ENCODE measurements around the gene SKP1. TPM values are rescaled to one million over a fixed set of nuclear protein-coding genes. Genes with fewer than 3 reads are reported as not detected.
A peak's percentile ranks its signal among the peaks of the same experiment; 100 is the strongest.

SKP1 gene
- total RNA-seq, 1 donor from 2014 or later, result 219 TPM

GRCh38 chr5:134143944-134144941 is 32.5 kb downstream of the SKP1 start:
- no peak for DNase-seq (ENCODE audit: extremely low read depth, low read depth, low spot score)

- DNase-seq (ENCODE audit: extremely low read depth, low read depth, low spot score), result no peak
Observed at GRCh38 chr5:134143431-134143830, 33.3 kb downstream of the SKP1 start.

DNA sequence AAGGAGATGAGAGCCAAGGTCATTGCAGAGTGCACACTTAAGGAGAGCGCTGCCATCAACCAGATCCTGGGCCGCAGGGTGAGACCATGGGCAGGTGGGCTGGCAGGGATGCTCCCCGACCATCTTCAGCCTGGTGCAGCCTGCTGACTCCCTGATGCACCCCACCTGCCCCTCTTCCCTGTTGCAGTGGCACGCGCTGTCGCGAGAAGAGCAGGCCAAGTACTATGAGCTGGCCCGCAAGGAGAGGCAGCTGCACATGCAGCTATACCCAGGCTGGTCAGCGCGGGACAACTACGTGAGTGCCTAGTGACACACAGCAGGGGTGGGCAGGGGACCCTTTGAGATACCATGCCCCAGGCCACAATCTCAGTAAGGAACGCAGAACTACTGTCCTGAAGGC is 33.9 kb downstream of the SKP1 start:
- no peak for DNase-seq (ENCODE audit: extremely low read depth, low read depth, low spot score)

DNA sequence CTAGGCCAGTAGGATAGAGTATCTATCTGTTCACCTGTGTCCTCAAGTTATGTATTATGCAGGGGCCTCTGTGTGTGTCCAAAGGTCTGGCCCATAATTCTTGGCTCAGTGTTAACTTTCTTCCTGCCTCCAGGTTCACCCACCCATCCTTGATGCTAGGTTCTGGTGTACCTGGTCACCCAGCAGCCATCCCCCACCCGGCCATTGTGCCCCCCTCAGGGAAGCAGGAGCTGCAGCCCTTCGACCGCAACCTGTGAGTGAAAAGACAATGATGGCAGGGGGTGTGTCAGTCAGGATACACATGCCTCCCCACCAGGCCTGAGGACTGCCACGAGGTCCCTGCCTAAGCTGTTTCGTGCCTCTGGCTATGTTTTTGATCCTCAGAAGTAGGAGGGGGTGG is 34.7 kb downstream of the SKP1 start:
- no peak for DNase-seq (ENCODE audit: extremely low read depth, low read depth, low spot score)

- DNase-seq (ENCODE audit: extremely low read depth, low read depth, low spot score), result no peak
Observed at GRCh38 chr5:134141331-134142050, 35.3 kb downstream of the SKP1 start.

- DNase-seq (ENCODE audit: extremely low read depth, low read depth, low spot score), result peak; percentile 36
Observed at GRCh38 chr5:134140530-134141201, 36.1 kb downstream of the SKP1 start.

- DNase-seq (ENCODE audit: extremely low read depth, low read depth, low spot score), result no peak
Observed at GRCh38 chr5:134139891-134140469, 36.8 kb downstream of the SKP1 start.

DNA sequence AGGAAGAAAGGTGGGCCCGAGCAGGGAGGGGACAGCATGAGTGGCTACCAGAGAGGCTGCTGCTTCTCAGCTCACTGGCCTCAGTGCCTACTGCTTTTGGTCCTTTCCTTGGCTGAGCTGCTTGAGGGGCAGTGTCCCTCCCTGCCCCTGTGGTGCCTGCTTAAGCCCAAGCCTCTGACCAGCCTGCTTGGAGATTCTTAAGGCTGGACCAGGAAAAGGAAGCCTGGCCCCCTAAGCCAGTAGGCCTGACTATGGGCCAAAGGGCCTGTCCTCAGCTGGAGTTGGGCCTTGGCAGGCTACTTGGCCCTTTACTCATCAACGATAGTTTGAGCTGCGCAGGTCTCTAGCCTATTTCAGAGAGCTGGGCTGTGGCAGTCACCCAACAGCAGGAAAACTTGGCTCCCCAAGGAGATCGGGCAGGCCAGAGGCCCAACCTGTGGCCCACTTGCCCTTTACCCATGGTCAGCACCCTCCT is 37.3 kb downstream of the SKP1 start:
- DNase-seq (ENCODE audit: extremely low read depth, low read depth, low spot score), result no peak

DNA sequence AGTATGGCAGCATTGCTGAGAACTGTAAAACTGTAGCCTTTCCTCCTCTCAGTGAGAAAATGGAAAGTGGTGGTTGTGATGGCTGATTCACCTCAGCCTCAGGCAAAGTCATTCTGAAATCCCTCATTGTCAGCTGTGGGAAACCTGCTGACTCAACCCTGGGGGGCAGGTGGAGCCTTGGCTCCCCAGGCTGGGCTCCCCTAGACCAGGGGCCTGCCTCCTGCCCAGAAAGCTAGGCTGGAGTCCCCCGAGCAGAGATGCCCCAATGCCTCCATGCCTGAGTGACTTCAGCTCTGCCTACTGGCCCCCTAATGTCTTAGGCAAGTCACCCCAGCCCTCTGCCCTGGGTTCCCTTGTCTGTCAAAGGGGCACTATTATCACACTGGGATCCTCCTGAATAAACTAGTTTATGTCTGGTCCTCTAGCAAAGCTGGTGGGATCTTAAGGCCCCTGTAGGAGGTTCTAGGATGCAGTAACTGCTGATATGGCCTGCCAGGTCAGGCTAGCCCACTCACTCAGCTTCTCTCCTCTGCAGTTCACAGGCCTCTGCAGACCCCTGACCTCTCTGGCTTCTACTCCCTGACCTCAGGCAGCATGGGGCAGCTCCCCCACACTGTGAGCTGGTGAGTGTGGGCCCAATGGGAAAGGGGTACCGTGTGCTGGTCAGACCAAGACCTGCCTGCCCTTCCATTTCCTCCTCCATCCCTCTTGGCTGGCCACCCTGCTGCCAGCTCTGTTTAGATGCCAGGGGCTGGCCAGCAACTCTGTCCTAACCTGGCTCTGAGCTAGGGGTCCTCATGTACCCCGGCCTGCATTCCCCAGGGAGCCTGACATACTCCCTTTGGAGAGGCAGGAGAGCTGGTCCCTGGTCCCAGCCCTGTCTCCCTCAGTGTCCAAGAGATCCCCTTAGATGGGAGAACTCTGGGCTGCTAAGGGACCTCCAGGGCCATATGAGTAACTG is 38.1 kb downstream of the SKP1 start:
- no peak for DNase-seq (ENCODE audit: extremely low read depth, low read depth, low spot score)

DNA sequence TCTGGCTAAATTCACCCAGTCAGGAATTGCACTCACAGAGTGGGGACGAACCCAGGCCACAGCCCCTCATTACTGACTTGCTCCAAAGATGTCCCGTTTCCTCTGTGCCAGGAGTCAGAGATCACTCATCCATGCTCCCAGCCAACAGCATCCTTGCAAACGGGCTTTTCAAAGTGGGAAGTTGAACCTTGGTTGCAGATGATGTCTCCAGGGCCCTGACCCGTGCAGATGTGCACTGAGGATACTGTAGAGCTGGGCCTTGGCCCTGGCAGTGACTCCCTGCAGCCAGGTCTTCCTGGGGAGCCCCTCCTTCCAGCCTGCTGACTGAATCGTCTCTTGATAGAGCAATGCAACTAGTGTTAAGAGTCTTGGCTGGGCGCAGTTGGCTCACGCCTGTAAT is 40.0 kb downstream of the SKP1 start:
- no peak for DNase-seq (ENCODE audit: extremely low read depth, low read depth, low spot score)

DNA sequence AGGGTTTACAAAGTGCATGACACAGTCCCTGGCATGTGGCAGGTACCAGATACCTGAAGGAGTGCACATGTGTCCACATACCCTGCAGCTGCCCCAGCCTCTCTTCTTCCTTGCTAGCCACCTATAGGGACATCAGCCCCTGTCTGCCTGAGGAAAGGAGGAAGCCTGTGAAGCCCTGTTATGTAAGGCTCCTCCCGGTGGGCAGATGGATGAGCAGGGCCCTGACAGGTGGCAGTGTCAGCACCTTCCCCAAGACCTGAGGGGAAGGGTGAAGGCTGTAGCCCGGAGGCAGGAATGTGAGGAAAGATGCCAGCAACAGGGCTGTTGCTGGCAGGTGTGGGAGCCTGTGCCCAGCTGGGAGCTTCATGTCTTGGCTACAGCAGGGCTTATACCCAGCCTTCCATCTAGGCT is 40.5 kb downstream of the SKP1 start:
- DNase-seq (ENCODE audit: extremely low read depth, low read depth, low spot score), result no peak

DNA sequence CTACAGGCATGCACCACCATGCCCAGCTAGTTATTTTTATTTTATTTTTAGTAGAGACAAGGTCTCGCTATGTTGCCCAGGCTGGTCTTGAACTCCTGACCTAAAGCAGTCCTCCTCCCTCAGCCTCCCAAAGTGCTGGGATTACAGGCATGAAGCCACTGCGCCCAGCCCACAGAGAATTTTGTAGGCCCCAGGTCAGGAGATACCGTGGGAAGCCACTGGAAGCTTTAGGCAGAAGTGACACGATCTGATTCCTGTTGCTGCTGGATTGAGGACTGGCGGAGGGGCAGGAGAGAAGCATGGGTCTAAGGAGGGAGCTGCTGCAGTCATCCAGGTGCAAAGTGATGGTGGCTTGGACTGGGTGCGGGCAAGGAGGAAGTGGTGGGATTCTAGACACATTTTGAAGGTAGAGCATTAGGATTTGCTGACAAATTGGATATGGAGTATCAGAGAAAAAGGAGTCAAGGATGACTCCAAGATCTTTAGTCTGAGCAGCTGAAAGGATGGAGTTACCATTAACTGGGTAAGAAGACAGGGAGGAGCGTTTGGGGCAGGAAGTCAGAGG is 41.6 kb downstream of the SKP1 start:
- no peak for DNase-seq (ENCODE audit: extremely low read depth, low read depth, low spot score)

DNA sequence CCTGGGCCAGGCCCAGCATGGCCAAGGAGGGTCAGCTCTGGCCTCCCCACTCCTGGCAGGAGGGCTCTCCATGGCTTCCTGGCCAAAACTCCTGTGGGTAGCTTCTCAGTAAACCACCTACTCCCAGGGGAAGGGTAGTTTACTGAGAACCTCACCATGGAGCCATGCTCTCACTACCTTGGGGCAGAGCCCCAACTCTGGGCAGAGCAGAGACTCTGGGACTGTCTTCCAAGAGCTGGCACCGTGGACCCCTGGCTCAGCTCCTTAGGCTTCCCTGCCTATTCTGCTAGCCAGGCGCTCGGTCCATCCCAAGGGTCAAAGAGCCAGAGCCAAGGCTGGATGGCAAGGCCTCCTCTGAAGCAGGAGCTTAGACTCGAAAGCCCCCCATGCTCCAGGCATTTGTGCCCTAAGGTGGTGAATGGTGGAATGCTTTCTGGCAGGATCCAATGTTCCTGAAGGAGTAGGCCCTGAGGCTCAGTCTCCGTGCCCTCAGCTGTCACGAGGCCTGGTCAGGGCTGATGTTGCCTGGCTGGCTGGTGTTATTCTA is 42.7 kb downstream of the SKP1 start:
- DNase-seq (ENCODE audit: extremely low read depth, low read depth, low spot score), result no peak

DNA sequence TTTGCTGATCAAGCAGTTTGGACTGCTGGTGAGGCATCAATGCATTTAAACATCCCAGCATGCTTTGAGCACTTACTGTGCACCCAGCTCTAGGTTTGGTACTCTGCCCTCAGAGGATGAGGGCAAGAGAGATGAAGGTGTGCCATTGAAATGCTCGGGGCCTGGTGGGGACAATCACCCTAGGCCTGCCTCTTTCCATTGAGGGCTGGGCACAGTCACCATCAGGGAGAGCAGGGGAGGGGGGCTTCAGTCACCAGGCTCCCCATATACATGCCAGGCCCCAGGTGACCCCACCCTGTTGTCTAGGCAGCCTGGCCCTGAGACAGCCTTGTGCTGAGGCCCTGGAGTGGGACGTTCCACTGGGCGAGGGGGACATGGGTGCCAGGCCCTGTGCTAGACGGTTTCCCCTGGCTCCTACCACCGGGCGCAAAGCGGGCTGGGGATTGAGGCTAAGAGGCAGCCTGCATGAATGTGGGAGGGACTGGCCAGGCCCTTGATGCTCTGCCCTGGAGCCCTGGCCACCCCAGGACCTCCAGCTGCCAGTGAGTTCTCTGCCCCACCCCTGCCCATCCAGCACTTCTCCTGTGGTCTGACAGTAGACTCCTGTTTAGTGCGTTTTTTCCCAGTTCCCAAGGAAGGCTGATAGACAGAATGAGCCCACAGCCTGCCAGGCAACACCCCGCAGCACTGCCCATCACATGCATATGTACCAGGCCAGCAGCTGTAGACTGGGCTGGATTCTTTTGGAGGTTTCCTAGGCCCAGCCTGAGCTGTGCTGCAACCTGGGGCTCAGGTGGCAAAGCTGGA is 43.4 kb downstream of the SKP1 start:
- no peak for DNase-seq (ENCODE audit: extremely low read depth, low read depth, low spot score)

- DNase-seq (ENCODE audit: extremely low read depth, low read depth, low spot score), result no peak
Observed at GRCh38 chr5:134132372-134133187, 44.2 kb downstream of the SKP1 start.

DNA sequence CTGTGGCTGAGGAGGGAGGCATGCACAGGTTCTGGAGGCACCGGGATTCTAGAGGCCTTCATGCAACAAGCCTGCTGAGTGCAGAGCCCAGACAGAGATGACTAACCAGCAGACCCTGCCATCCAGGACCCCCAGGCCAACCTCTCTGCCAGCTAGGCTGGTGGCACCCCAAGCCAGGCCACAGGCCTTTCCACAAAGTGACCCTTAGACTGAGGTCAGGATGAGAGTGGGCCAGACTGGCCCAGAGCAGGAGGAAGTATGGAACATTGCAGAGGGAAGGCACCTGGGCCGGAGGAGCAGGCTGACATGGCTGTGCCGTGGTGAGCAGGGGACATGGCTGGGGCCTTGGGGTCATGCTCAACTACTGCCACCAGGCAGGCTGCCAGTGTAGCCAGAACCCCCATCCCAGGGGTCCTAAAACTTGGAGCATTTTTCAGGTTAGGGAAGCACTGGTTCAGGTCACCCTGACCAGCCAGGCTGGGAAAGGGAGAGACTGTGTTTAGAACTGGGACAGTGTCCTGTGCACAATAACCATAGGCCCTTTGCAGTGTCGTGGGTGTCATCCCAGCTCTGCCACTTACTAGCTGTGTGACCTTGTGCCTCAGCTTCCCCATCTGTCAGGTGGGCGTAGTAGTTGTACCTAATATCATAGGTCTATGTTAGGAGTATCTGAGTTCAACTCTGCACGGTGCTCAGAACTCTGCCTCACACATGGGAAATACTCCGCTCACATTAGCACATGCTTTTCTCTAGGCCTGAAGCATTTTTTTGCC is 45.0 kb downstream of the SKP1 start:
- DNase-seq (ENCODE audit: extremely low read depth, low read depth, low spot score), result no peak

GRCh38 chr5:134131165-134131564 is 45.6 kb downstream of the SKP1 start:
- no peak for DNase-seq (ENCODE audit: extremely low read depth, low read depth, low spot score)

Measured in glomerular endothelial cell (primary cell).